Measurements from ENCODE around the gene CEP20.

- TF ChIP-seq EP300 (IDR thresholded peaks at IDR 0.05; ENCODE audit: borderline replicate concordance in 1 of 2, control insufficient read depth in 1 of 2, low read depth in 2 of 2, low read length in 2 of 2), result no peak
- no peak for TF ChIP-seq FOXK2 (IDR thresholded peaks at IDR 0.05)
- no peak for TF ChIP-seq CTCF (IDR thresholded peaks at IDR 0.05 in 2 of 3, conservative IDR thresholded peaks at IDR 0.05 in 1 of 3; ENCODE audit: control insufficient read depth in 2 of 3, extremely low read depth in 1 of 3, insufficient read depth in 1 of 3, low read depth in 3 of 3, low read length in 3 of 3)
- no peak for TF ChIP-seq NFYB (IDR thresholded peaks at IDR 0.05; ENCODE audit: insufficient read depth, low read depth, low read length)
- TF ChIP-seq ZNF592 (IDR thresholded peaks at IDR 0.05), result no peak
- no peak for TF ChIP-seq BCLAF1 (IDR thresholded peaks at IDR 0.05)
These were observed 12.6 kb upstream of the CEP20 start for GRCh38 chr16:15900901-15901500.
